ENCODE data around the gene H2BK1.

GRCh38 chr7:151201344-151201743 lies 8.9 kb downstream of the H2BK1 start:
- TF ChIP-seq CTCF (IDR thresholded peaks at IDR 0.05) (no peak), POLR2A (IDR thresholded peaks at IDR 0.05) (no peak)
